ENCODE results near the gene MICOS13.
"Not testable (repeated sequence)": the region's sequence is repeated elsewhere in the genome, so short reads cannot be mapped to it uniquely, and the experiment has no call there.

The MICOS13 gene

DNA sequence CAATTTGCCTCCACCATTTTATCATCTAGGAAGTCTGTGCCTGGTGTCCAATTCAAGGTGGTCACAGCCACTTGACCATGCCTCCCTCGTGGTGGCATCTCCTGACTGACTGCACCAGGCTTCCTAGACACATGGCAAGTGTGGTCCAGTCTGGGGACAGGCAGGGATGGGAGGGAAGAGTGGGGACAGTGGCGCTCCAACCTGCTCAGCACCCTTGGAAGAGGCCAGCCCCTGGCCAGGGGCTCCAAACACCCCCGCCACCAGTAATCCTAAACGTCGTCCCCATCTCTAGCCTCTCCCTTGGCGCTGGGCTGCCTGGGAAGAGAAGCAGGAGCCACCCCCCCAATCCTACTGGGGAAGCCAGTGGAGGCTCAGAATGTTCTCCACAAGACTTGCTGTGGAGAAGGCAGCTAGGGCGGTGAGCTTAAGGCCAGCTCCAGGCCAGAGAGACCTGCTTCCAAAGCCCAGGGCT lies 12.4 kb upstream of the MICOS13 start:
- no peak overlapping the region for H3K4me3 ChIP-seq (ENCODE audit: insufficient read depth, low read depth, low read length, poor library complexity, severe bottlenecking)
- peaks cover 5% of the 10 kb centered on the region for H3K4me1 ChIP-seq (ENCODE audit: control insufficient read depth, insufficient read depth, low read length, poor library complexity, severe bottlenecking)
- peaks cover 55% of the 10 kb centered on the region for H3K36me3 ChIP-seq (ENCODE audit: control insufficient read depth, insufficient read depth, low read length)
- no peak overlapping the region for H3K27ac ChIP-seq (ENCODE audit: insufficient read depth, low read length, poor library complexity, severe bottlenecking)
- H3K9me3 ChIP-seq (ENCODE audit: control insufficient read depth, low read length), result no peaks in the 10 kb centered on the region
- DNase-seq, result no peak
- no peaks in the 10 kb centered on the region for H3K27me3 ChIP-seq (replicated peaks; ENCODE audit: control insufficient read depth, insufficient read depth, low read length, poor library complexity, severe bottlenecking)

DNA sequence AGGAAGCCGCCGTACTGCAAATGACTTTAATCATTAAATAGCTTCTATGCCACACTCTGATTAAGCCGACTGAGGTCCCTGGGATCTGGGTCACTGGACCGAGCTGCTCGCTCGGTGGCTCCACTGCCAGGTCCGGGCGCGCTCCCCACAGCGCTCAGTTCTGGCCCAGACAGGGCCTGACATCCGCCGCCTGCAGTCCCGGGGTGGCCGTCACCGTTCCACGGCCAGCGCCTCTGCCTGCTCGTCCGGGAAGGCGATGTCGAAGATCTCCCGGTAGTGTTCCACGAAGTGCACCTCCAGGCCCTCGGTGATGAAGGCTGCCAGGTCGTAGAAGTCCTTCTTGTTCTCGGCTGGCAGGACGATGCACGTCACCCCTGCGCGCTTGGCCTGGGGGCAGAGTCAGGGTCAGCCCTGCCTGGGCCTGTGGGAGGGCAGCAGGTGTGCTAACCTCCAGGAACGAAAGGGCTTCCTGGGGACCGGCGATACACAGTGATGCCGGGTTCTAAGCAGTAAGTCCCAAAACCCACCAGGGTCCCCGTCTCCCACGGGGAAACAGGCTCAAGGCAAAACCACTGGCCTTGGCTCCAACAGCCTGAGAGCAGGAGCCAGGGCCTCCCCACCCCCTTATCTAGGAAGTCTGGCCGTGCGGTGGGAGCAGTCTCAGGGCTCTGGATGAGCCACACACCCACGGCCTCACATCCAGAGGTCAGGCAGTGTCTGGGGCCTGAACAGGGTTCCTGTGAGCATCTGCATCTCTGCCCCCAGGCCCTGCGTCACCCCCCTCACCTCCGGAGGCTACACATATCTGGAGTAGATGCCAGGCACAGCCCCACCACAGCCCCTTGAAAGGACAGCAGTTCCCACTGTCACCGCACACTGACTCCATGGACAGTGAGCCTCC lies 11.8 kb upstream of the MICOS13 start:
- no peaks in the 10 kb centered on the region for H3K27me3 ChIP-seq (replicated peaks; ENCODE audit: control insufficient read depth, insufficient read depth, low read length, poor library complexity, severe bottlenecking)
- peaks cover 12% of the 10 kb centered on the region for H3K4me1 ChIP-seq (ENCODE audit: control insufficient read depth, insufficient read depth, low read length, poor library complexity, severe bottlenecking)
- no peak overlapping the region for H3K4me3 ChIP-seq (ENCODE audit: insufficient read depth, low read depth, low read length, poor library complexity, severe bottlenecking)
- no peaks in the 10 kb centered on the region for H3K9me3 ChIP-seq (ENCODE audit: control insufficient read depth, low read length)
- peaks cover 52% of the 10 kb centered on the region for H3K36me3 ChIP-seq (ENCODE audit: control insufficient read depth, insufficient read depth, low read length)
- DNase-seq, result no peak
- peak overlapping the region; percentile 82 for H3K27ac ChIP-seq (ENCODE audit: insufficient read depth, low read length, poor library complexity, severe bottlenecking)

DNA sequence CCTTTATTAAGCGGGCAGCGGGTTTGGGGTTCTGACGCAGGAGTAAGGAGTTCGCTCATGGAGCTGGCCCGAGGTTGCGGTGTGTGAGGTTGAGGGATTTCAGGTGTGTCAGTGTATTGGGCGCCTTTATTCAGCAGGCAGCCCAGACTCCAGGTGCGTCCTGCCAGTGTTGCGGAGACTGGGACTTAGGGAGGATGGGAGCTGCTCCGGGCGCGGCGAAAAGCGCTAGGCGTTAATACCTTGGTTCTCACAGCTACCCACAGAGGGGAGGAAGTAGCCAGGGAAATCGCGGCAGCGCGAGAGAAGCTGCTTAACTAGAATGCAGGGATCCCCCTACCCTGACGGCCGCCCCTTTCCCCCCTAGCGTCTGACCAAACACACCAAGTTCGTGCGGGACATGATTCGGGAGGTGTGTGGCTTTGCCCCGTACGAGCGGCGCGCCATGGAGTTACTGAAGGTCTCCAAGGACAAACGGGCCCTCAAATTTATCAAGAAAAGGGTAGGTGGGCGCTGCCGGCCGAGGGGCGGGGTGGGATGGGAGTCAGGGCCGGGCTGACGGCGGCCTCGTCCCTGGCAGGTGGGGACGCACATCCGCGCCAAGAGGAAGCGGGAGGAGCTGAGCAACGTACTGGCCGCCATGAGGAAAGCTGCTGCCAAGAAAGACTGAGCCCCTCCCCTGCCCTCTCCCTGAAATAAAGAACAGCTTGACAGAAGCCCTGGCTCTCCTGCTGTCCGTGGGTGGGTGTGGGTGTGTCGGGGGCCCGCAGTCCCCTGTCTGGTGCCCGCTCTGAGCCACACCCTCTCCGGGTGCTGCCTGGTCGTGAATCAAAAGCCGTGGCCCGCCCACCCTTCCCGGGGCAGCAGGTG lies 10.9 kb upstream of the MICOS13 start:
- peak overlapping the region; percentile 82 for H3K27ac ChIP-seq (ENCODE audit: insufficient read depth, low read length, poor library complexity, severe bottlenecking)
- H3K4me1 ChIP-seq (ENCODE audit: control insufficient read depth, insufficient read depth, low read length, poor library complexity, severe bottlenecking), result peaks cover 16% of the 10 kb centered on the region
- H3K4me3 ChIP-seq (ENCODE audit: insufficient read depth, low read depth, low read length, poor library complexity, severe bottlenecking), result peak overlapping the region; percentile 79
- no peaks in the 10 kb centered on the region for H3K9me3 ChIP-seq (ENCODE audit: control insufficient read depth, low read length)
- peak in 2 of 3 donors; percentile 21 to 27 for DNase-seq
- H3K36me3 ChIP-seq (ENCODE audit: control insufficient read depth, insufficient read depth, low read length), result peaks cover 43% of the 10 kb centered on the region
- H3K27me3 ChIP-seq (replicated peaks; ENCODE audit: control insufficient read depth, insufficient read depth, low read length, poor library complexity, severe bottlenecking), result no peaks in the 10 kb centered on the region

DNA sequence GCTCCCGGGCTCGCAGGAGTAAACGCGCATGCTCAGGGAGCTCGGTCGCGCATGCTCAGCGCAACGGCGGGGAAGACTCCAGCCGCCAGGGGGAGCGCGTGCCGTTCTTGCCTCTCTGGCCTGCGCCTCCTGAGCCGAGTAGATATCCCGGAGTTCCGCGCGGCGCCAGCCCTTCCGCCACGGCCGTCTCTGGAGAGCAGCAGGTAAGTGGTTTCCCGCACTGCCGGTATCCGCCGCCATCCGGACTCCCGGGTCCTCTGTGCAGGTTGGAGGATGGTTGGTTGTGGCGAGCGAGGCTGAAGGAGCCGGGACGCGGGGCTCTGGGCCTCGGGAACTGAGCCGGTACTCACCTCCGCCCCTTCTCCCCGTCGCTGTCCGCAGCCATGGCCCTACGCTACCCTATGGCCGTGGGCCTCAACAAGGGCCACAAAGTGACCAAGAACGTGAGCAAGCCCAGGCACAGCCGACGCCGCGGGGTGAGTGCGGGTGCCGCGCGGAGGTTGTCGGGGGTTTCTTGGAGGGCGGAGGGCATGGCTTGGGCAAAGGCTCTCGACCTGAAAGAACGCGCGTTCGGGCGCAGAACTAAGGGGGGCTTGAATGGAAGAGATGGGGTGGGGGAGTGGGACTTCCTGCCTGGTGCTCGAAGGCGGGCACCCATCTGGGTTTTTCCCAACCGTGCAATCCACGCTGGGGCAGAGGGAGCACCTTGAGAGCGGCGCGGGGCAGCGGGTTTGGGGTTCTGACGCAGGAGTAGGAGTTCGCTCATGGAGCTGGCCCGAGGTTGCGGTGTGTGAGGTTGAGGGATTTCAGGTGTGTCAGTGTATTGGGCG lies 10.0 kb upstream of the MICOS13 start, which contains the start of gene RPL36:
Gene RPL36, plus strand, starts transcription at position 171 of the 830 bp plus-strand sequence. Its CDS starts 213 bp downstream, at position 384.
- H3K27me3 ChIP-seq (replicated peaks; ENCODE audit: control insufficient read depth, insufficient read depth, low read length, poor library complexity, severe bottlenecking), result no peaks in the 10 kb centered on the region
- no peaks in the 10 kb centered on the region for H3K9me3 ChIP-seq (ENCODE audit: control insufficient read depth, low read length)
- peaks cover 16% of the 10 kb centered on the region for H3K4me1 ChIP-seq (ENCODE audit: control insufficient read depth, insufficient read depth, low read length, poor library complexity, severe bottlenecking)
- peaks cover 35% of the 10 kb centered on the region for H3K36me3 ChIP-seq (ENCODE audit: control insufficient read depth, insufficient read depth, low read length)
- peak; percentile 96 to 97 (median 97) for DNase-seq
- peak within 1 kb of the TSS; percentile 82 for H3K27ac ChIP-seq (ENCODE audit: insufficient read depth, low read length, poor library complexity, severe bottlenecking)
- peak within 1 kb of the TSS; percentile 79 for H3K4me3 ChIP-seq (ENCODE audit: insufficient read depth, low read depth, low read length, poor library complexity, severe bottlenecking)

DNA sequence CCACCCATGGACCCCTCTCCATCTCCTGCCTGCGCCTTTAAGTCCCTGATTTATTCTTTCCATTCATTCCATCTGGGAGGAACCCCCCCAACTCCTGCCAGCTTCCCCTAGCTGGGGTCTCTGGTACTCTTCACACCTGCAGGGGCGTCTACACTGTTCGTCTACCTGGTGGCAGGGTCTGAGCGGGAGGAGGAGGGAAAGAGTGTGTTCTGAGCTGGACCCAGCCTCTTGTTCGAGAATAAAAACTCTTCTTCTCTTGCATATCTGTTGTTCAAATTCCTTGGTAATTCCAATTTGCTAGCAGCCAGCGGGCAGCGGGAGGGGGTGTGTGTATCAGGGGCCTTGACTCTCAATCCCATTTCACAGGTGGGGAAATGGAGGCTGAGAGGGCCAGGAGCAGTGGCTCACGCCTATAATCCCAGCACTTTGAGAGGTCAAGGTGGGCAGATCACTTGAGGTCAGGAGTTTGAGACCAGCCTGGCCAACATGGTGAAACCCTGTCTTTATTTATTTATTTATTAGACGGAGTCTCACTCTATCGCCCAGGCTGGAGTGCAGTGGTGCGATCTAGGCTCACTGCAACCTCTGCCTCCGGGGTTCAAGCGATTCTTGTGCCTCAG lies 8.1 kb upstream of the MICOS13 start:
- Histone ChIP-seq H3K4me1 (ENCODE audit: control insufficient read depth, insufficient read depth, low read length, poor library complexity, severe bottlenecking) (peaks cover 16% of the 10 kb centered on the region), H3K36me3 (ENCODE audit: control insufficient read depth, insufficient read depth, low read length) (peaks cover 16% of the 10 kb centered on the region)
- not testable (repeated sequence) for H3K27ac ChIP-seq (ENCODE audit: insufficient read depth, low read length, poor library complexity, severe bottlenecking); H3K9me3 ChIP-seq (ENCODE audit: control insufficient read depth, low read length); H3K27me3 ChIP-seq (replicated peaks; ENCODE audit: control insufficient read depth, insufficient read depth, low read length, poor library complexity, severe bottlenecking); H3K4me3 ChIP-seq (ENCODE audit: insufficient read depth, low read depth, low read length, poor library complexity, severe bottlenecking); DNase-seq

DNA sequence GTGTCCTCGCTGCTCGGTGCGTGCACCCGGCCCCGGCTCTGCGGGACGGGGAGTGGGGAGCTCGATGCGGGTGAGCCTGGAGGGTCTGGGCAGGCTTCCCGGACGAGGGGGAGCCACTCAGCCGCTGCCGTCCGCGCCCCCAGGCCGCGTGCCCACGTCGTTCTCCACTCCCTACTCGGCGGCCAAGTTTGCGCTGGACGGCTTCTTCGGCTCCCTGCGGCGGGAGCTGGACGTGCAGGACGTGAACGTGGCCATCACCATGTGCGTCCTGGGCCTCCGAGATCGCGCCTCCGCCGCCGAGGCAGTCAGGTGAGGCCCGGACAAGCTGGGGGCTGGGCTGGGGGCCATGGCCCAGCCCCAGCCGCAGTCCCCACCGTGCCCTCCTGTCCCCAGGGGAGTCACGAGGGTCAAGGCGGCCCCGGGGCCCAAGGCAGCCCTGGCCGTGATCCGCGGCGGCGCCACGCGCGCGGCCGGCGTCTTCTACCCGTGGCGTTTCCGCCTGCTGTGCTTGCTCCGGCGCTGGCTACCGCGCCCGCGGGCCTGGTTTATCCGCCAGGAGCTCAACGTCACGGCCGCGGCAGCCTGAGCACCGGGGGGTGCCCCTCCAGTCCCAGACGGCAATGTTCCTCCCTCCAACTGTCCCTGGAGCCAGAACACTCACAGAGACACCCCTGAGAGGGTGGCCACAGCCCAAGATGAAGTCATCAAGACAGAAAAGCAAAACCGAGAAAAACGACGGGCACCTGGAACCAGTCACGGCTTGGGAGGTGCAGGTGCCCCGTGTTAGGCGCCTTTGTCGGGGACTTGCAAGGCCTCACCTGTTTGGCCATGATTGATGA lies 7.3 kb upstream of the MICOS13 start:
- peaks cover 9% of the 10 kb centered on the region for H3K36me3 ChIP-seq (ENCODE audit: control insufficient read depth, insufficient read depth, low read length)
- DNase-seq, result no peak
- no peaks in the 10 kb centered on the region for H3K27me3 ChIP-seq (replicated peaks; ENCODE audit: control insufficient read depth, insufficient read depth, low read length, poor library complexity, severe bottlenecking)
- H3K4me3 ChIP-seq (ENCODE audit: insufficient read depth, low read depth, low read length, poor library complexity, severe bottlenecking), result peak overlapping the region; percentile 63
- H3K4me1 ChIP-seq (ENCODE audit: control insufficient read depth, insufficient read depth, low read length, poor library complexity, severe bottlenecking), result peaks cover 16% of the 10 kb centered on the region
- H3K9me3 ChIP-seq (ENCODE audit: control insufficient read depth, low read length), result no peaks in the 10 kb centered on the region
- H3K27ac ChIP-seq (ENCODE audit: insufficient read depth, low read length, poor library complexity, severe bottlenecking), result peak overlapping the region; percentile 52

DNA sequence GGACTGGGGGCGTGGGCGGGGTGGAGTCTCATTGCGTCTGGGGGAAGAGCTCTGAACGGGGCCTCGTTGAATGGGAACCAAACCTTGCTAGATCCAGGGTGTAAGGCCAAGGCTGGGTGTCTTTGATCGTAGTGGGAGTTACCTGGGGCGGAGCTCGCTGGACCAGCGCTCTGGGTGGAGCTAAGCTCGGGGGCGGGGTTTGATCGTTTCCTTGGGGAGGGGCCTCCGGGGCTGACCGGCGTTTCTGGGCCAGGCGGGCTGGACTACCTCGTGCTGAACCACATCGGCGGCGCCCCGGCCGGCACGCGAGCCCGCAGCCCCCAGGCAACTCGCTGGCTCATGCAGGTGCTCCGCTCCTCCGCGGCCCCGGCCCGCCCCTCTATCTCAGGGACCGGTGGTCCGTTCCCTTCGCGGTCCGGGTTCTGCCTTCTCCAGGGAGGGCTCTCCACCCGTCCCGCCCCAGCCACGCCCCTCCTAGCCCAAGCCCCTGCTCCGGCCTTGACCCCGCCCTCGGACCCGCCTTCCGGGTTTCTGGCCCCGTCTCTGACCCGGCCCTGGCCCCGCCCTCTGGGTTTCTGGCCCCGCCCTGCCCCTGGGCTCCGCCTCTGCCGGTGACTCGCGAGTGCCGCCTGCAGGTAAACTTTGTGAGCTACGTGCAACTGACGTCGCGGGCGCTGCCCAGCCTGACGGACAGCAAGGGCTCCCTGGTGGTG lies 6.5 kb upstream of the MICOS13 start:
- peaks cover 1% of the 10 kb centered on the region for H3K36me3 ChIP-seq (ENCODE audit: control insufficient read depth, insufficient read depth, low read length)
- no peaks in the 10 kb centered on the region for H3K9me3 ChIP-seq (ENCODE audit: control insufficient read depth, low read length)
- peaks cover 12% of the 10 kb centered on the region for H3K4me1 ChIP-seq (ENCODE audit: control insufficient read depth, insufficient read depth, low read length, poor library complexity, severe bottlenecking)
- DNase-seq, result peak; percentile 80 to 92 (median 91)
- no peaks in the 10 kb centered on the region for H3K27me3 ChIP-seq (replicated peaks; ENCODE audit: control insufficient read depth, insufficient read depth, low read length, poor library complexity, severe bottlenecking)
- H3K4me3 ChIP-seq (ENCODE audit: insufficient read depth, low read depth, low read length, poor library complexity, severe bottlenecking), result peak overlapping the region; percentile 63
- H3K27ac ChIP-seq (ENCODE audit: insufficient read depth, low read length, poor library complexity, severe bottlenecking), result peak overlapping the region; percentile 52

DNA sequence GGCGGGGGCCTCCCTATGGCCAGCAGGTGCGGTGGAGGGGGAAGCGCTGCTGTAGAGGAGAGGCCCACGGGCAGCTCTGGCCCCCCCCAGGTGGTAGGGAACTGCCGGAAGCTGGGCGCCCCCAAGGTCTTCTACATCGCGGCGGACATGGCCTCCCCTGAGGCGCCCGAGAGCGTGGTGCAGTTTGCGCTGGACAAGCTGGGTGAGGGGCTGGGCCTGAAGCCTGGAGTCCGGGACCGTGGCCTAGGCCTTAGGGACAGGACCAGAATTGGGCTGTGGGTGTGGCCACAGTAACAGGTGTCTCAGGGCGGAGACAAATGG lies 6.0 kb upstream of the MICOS13 start:
- DNase-seq, result no peak
- H3K4me3 ChIP-seq (ENCODE audit: insufficient read depth, low read depth, low read length, poor library complexity, severe bottlenecking), result peak overlapping the region; percentile 63
- H3K27ac ChIP-seq (ENCODE audit: insufficient read depth, low read length, poor library complexity, severe bottlenecking), result peak overlapping the region; percentile 52
- peaks cover 12% of the 10 kb centered on the region for H3K4me1 ChIP-seq (ENCODE audit: control insufficient read depth, insufficient read depth, low read length, poor library complexity, severe bottlenecking)
- H3K9me3 ChIP-seq (ENCODE audit: control insufficient read depth, low read length), result no peaks in the 10 kb centered on the region
- H3K27me3 ChIP-seq (replicated peaks; ENCODE audit: control insufficient read depth, insufficient read depth, low read length, poor library complexity, severe bottlenecking), result no peaks in the 10 kb centered on the region
- H3K36me3 ChIP-seq (ENCODE audit: control insufficient read depth, insufficient read depth, low read length), result no peaks in the 10 kb centered on the region
